Fibroblast of lung (primary cell): Measurements from ENCODE around the gene BCL2L11. TPM values are rescaled to one million over a fixed set of nuclear protein-coding genes. Genes with fewer than 3 reads are reported as not detected.

Experiments
- DNase-seq, 2 donors: peaks; one replicate each; pipeline versions ENCODE4 v3.0.0 to v3.0.0-alpha.2; 2010; ENCODE audit warnings: low read depth in 2 of 2
- H2AFZ ChIP-seq: 2 replicates; pipeline ENCODE4 v1.5.1; 2012; ENCODE audit warnings: low read length, control low read depth, inconsistent platforms
- H3K27ac ChIP-seq: 2 replicates; pipeline ENCODE4 v1.5.1; 2011; ENCODE audit warnings: low read length, control low read depth; ENCODE audit not compliant: insufficient read depth
- H3K27me3 ChIP-seq: 2 replicates; pipeline ENCODE4 v1.5.1; 2011; ENCODE audit warnings: mild to moderate bottlenecking, low read length; ENCODE audit not compliant: control insufficient read depth, insufficient read depth
- H3K36me3 ChIP-seq: 2 replicates; pipeline ENCODE4 v1.5.1; 2011; ENCODE audit warnings: low read length; ENCODE audit not compliant: control insufficient read depth, insufficient read depth
- H3K4me1 ChIP-seq: 2 replicates; pipeline ENCODE4 v1.5.1; 2011; ENCODE audit warnings: low read length; ENCODE audit not compliant: control insufficient read depth, insufficient read depth; ENCODE audit errors: extremely low read depth
- H3K4me2 ChIP-seq: 2 replicates; pipeline ENCODE4 v1.5.1; 2011; ENCODE audit warnings: low read length, control low read depth; ENCODE audit not compliant: insufficient read depth; ENCODE audit errors: extremely low read depth
- H3K4me3 ChIP-seq, 4 experiments: fragments of 200-600 bp in 1 of 4; sonication (generic) in 1 of 4; replicated peaks in 1 of 4; 2 replicates each; pipeline ENCODE4 v1.5.1; 2011 to 2016; ENCODE audit warnings: low read length in 4 of 4, low read depth in 3 of 4, mild to moderate bottlenecking in 3 of 4, control low read depth in 2 of 4, inconsistent platforms in 1 of 4, mixed read lengths in 1 of 4; ENCODE audit not compliant: insufficient read depth in 1 of 4; ENCODE audit errors: control extremely low read depth in 1 of 4
- H3K79me2 ChIP-seq: 2 replicates; pipeline ENCODE4 v1.5.1; 2012; ENCODE audit warnings: mild to moderate bottlenecking, low read length, inconsistent platforms; ENCODE audit not compliant: control insufficient read depth, insufficient read depth
- H3K9ac ChIP-seq: 2 replicates; pipeline ENCODE4 v1.5.1; 2011; ENCODE audit warnings: mild to moderate bottlenecking, low read length, control low read depth; ENCODE audit not compliant: insufficient read depth
- H3K9me3 ChIP-seq: 2 replicates; pipeline ENCODE4 v1.5.1; 2012; ENCODE audit warnings: low read depth, low read length; ENCODE audit not compliant: control insufficient read depth, insufficient read depth
- H4K20me1 ChIP-seq: 2 replicates; pipeline ENCODE4 v1.5.1; 2011; ENCODE audit warnings: low read length; ENCODE audit not compliant: control insufficient read depth, insufficient read depth; ENCODE audit errors: extremely low read depth
- EZH2 ChIP-seq: IDR thresholded peaks from 2 replicates; pipeline ENCODE4 v1.5.1; 2012; ENCODE audit warnings: low read length, control low read depth, mild to moderate bottlenecking; ENCODE audit errors: missing control alignments
- polyA plus RNA-seq, 2 donors: library from polyadenylated mRNA; depleted of rRNA in 1 of 2; stranded (reverse) in 1 of 2; unstranded in 1 of 2; fragments of >200 nt; gene quantifications; 2 replicates each; pipeline ENCODE4 v1.2.1, GENCODE V29; 2011 to 2012; ENCODE audit warnings: missing spikeins in 1 of 2
- total RNA-seq: library from RNA; depleted of rRNA; stranded (reverse); fragments of >200 nt; gene quantifications from 2 replicates; pipeline ENCODE4 v1.2.1, GENCODE V29; 2014
- TF ChIP-seq, protein P1 (sequence below), 2 donors: IDR thresholded peaks in 1 of 2; conservative IDR thresholded peaks in 1 of 2; 1 replicate in 1 of 2; 2 replicates in 1 of 2; pipeline ENCODE4 v1.5.1; 2011 to 2012; ENCODE audit warnings: low read length in 2 of 2, control low read depth in 1 of 2, inconsistent platforms in 1 of 2, low read depth in 1 of 2, mild to moderate bottlenecking in 1 of 2

The BCL2L11 gene
- total and polyA plus RNA-seq, 2 donors (not counting 1 experiment from before 2014, with no cell fraction given), result 1.5 to 10.2 TPM

DNA sequence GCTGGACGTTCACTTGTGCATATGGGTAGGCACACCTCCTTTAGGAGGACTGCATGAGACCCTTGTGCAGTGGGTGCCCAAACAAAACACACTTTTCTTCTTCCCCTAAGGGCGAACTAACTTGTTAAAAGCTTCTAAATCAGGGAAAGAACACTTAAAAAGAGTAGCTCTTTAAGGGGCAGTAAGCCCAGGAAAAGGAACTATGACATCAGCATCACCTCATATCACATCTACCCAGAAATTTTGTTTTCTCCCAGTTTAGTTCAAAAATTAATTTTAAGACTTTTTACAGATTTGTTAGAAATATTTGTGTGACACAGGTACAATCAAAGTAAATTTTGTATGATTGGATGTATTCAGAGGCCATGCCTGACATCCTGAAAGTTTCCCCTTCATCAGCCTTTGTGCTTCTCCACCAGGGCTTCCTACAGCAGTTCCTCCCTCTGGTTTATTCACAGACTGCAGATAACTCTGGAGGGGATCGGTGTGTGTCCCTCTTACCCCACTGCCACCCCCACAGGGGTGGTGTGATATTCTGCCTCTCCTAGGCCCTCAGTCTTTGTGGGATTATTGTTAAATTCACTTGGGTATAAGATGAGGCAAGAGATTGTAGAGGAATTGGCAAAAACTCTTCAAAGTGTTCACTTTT is 27.6 kb downstream of the BCL2L11 start:
- H3K4me3 ChIP-seq, result no peak overlapping the region
- no peak for DNase-seq
- H3K9me3 ChIP-seq, result no peaks in the 10 kb centered on the region
- H4K20me1 ChIP-seq, result no peaks in the 10 kb centered on the region
- H3K27me3 ChIP-seq, result no peaks in the 10 kb centered on the region
- H3K4me1 ChIP-seq, result no peaks in the 10 kb centered on the region
- H3K79me2 ChIP-seq, result no peaks in the 10 kb centered on the region
- no peak overlapping the region for H2AFZ ChIP-seq
- no peak for TF ChIP-seq EZH2
- TF ChIP-seq, protein P1, sequence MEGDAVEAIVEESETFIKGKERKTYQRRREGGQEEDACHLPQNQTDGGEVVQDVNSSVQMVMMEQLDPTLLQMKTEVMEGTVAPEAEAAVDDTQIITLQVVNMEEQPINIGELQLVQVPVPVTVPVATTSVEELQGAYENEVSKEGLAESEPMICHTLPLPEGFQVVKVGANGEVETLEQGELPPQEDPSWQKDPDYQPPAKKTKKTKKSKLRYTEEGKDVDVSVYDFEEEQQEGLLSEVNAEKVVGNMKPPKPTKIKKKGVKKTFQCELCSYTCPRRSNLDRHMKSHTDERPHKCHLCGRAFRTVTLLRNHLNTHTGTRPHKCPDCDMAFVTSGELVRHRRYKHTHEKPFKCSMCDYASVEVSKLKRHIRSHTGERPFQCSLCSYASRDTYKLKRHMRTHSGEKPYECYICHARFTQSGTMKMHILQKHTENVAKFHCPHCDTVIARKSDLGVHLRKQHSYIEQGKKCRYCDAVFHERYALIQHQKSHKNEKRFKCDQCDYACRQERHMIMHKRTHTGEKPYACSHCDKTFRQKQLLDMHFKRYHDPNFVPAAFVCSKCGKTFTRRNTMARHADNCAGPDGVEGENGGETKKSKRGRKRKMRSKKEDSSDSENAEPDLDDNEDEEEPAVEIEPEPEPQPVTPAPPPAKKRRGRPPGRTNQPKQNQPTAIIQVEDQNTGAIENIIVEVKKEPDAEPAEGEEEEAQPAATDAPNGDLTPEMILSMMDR (conservative IDR thresholded peaks at IDR 0.05 in 1 of 2, IDR thresholded peaks at IDR 0.05 in 1 of 2; ENCODE audit: low read depth in 1 of 2, low read length in 2 of 2), result no peak
- no peaks in the 10 kb centered on the region for H3K36me3 ChIP-seq
- no peak overlapping the region for H3K9ac ChIP-seq
- no peak overlapping the region for H3K27ac ChIP-seq
- H3K4me2 ChIP-seq, result no peak overlapping the region

DNA sequence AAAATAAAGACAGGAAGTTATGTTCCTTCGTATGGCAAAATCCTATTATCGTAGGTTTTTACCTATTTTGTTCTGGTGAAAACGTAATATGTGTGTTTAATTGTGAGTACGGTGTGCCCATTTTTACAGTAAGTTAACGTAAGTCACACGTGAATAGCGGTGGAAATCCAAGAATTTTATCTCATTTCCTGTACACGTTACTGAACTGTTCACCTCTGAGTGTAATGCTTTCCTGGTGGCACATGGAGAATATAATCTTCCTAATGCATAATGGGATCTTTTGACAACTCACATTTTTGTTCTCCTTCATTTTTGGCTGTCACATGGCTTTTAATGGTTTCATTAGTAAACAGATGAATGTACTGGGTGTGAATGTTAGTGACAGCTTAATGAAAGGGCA is 28.2 kb downstream of the BCL2L11 start:
- Histone ChIP-seq H3K79me2 (no peaks in the 10 kb centered on the region), H3K9ac (no peak overlapping the region), H3K4me1 (no peaks in the 10 kb centered on the region), H3K27ac (no peak overlapping the region), H2AFZ (no peak overlapping the region), H3K4me2 (no peak overlapping the region), H3K27me3 (no peaks in the 10 kb centered on the region), H3K36me3 (no peaks in the 10 kb centered on the region), H3K4me3 (no peak overlapping the region), H4K20me1 (no peaks in the 10 kb centered on the region), H3K9me3 (no peaks in the 10 kb centered on the region)
- DNase-seq, result no peak
- TF ChIP-seq EZH2, result no peak
- TF ChIP-seq, protein P1 (conservative IDR thresholded peaks at IDR 0.05 in 1 of 2, IDR thresholded peaks at IDR 0.05 in 1 of 2; ENCODE audit: low read depth in 1 of 2, low read length in 2 of 2), result no peak

DNA sequence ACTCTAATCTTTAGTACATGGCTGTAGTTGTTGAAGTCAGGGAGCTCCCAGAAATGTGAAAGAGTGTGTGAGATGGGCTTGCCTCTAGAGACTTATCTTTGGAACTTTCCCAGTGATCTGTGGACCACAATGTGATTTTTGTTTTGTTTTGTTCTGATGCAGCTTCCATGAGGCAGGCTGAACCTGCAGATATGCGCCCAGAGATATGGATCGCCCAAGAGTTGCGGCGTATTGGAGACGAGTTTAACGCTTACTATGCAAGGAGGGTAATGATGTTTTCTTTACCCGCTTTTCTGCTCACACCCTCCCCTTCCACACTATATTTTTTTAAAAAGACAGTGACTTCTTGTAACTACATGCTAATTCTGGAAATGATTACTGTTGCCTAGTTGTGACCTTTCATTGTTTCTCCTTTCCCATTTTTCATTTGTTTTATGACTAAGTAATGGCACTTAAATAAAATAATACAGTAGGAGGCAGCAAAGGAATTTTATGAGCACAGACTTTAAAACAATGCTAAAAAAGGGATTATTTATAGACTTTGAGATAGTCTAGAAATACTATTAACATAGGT is 29.3 kb downstream of the BCL2L11 start:
- no peak for DNase-seq
- Histone ChIP-seq H3K4me1 (no peaks in the 10 kb centered on the region), H3K27ac (no peak overlapping the region), H3K9me3 (no peaks in the 10 kb centered on the region), H3K4me3 (no peak overlapping the region), H3K9ac (no peak overlapping the region), H3K79me2 (no peaks in the 10 kb centered on the region), H3K36me3 (no peaks in the 10 kb centered on the region), H3K4me2 (no peak overlapping the region), H3K27me3 (no peaks in the 10 kb centered on the region), H4K20me1 (no peaks in the 10 kb centered on the region), H2AFZ (no peak overlapping the region)
- TF ChIP-seq EZH2, result no peak
- TF ChIP-seq, protein P1 (conservative IDR thresholded peaks at IDR 0.05 in 1 of 2, IDR thresholded peaks at IDR 0.05 in 1 of 2; ENCODE audit: low read depth in 1 of 2, low read length in 2 of 2), result no peak
